ENCODE results near the gene ARSJ.
"Not testable (repeated sequence)": the region's sequence is repeated elsewhere in the genome, so short reads cannot be mapped to it uniquely, and the experiment has no call there.

The ARSJ gene

DNA sequence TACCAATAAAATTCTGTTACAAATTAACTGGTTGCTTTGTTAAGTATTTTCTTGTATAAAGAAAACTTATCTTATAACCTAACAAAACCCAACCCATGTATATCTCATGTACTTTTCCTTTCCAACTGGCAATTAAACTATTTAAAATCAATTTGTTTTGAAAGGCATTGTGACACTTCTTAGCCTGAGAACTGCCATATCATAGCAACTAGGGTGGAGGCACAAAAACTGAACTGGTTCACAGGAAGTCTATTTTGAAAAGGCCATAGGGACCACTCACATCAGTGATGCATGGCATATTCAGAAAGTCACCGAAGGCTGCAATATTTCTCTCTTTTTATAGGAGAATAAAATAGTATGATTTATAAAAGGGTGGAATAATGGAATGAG is 40.5 kb upstream of the ARSJ start:
- in situ Hi-C loops (cut with HindIII; ENCODE audit: low sequenced_read_pairs) = no loop called here
- TF ChIP-seq, protein P1, sequence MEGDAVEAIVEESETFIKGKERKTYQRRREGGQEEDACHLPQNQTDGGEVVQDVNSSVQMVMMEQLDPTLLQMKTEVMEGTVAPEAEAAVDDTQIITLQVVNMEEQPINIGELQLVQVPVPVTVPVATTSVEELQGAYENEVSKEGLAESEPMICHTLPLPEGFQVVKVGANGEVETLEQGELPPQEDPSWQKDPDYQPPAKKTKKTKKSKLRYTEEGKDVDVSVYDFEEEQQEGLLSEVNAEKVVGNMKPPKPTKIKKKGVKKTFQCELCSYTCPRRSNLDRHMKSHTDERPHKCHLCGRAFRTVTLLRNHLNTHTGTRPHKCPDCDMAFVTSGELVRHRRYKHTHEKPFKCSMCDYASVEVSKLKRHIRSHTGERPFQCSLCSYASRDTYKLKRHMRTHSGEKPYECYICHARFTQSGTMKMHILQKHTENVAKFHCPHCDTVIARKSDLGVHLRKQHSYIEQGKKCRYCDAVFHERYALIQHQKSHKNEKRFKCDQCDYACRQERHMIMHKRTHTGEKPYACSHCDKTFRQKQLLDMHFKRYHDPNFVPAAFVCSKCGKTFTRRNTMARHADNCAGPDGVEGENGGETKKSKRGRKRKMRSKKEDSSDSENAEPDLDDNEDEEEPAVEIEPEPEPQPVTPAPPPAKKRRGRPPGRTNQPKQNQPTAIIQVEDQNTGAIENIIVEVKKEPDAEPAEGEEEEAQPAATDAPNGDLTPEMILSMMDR (IDR thresholded peaks at IDR 0.05; ENCODE audit: low read depth, low read length) = no peak
- no peak for DNase-seq (ENCODE audit: low read depth, low spot score)
- H3K4me3 ChIP-seq (ENCODE audit: low read depth, low read length) = no peak overlapping the region

DNA sequence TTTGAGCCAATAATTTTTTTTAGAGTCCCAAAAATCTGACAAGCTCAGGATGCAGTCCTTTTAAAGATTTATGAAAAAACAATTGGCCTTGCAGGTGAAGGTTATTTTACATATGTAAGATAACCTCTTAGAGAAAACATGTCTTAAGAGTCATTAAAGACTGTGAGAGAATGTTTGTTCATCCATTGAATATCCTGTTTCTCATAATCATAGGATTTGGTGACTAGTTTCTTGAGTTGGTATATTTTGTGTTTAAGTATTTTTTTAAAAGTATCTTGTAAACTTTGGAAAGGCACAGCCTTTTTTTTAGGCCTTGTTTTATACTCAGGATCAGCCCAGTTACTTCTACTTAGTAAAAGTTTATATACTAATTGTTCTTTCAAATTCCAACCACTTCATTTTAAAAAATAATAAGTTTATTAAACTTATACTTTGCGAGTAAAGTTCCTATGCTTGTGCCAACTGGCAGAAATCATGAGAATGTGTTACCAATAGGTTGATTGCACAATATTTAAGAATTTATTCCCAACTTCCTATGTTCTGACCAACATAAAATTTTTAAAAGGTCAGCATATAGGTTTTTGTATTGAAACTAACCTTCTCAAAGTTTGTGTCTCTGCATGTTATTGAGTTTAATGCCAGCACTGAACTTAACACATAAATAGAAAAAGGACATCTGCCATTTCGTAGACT is 40.0 kb upstream of the ARSJ start:
- DNase-seq (ENCODE audit: low read depth, low spot score) = no peak
- in situ Hi-C loops (cut with HindIII; ENCODE audit: low sequenced_read_pairs) = no loop called here
- TF ChIP-seq, protein P1 (IDR thresholded peaks at IDR 0.05; ENCODE audit: low read depth, low read length) = no peak
- no peak overlapping the region for H3K4me3 ChIP-seq (ENCODE audit: low read depth, low read length)

DNA sequence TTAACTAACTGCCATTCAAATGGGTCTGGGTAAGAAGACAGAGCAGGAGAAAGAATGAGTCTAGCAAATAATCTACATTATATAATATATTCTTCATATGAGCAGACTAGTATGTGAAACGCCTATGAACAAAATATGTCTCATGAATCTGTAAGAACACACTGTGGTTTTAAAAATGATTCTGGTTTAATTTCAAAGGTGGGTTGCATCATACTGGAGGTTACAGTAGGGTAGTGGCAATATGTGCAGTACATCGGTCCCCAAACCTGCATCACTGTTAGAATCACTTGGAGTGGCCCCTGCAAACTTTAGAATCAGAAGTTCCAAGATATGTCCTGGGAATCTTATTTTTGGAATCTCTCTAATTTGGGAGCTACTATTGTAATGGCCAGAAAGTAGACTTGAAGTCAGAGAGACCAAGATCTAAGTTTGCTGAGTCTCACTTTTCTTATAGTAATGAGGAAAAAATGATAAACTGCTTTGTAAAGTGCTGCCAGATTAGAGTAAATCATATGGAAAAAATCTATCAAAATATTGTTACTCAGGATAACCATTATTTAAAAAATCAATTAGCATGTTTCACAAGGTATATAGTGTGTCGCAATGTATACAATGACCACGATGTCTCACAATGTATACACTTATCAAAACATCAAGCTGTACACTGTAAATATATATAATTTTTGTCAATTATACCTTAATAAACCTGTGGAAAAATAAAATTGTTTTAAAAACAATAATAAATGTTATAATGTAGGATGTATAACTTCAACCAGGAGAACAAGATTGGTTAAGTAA is 37.9 kb upstream of the ARSJ start:
- in situ Hi-C loops (cut with HindIII; ENCODE audit: low sequenced_read_pairs) = no loop called here
- DNase-seq (ENCODE audit: low read depth, low spot score) = no peak
- TF ChIP-seq, protein P1 (IDR thresholded peaks at IDR 0.05; ENCODE audit: low read depth, low read length) = no peak
- no peak overlapping the region for H3K4me3 ChIP-seq (ENCODE audit: low read depth, low read length)

GRCh38 chr4:114015444-114015899 is 36.0 kb upstream of the ARSJ start:
- TF ChIP-seq, protein P1 (IDR thresholded peaks at IDR 0.05; ENCODE audit: low read depth, low read length) = no peak
- in situ Hi-C loops (cut with HindIII; ENCODE audit: low sequenced_read_pairs) = no loop called here
- peak; percentile 100 for DNase-seq (ENCODE audit: low read depth, low spot score)

DNA sequence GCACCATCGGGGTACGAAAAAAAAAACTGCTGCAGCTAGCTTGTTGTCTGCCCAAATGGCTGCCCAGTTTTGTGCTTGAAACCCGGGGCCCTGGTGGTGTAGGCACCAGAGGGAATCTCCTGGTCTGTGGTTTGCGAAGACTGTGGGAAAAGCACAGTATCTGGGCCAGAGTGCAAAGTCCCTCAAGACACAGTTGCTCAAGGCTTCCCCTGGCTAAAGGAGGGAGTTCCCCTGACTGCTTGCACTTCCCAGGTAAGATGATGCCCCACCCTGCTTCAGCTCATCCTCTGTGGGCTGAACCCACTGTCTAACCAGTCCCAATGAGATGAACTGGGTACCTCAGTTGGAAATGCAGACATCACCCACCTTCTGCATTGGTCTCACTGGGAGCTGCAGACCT is 33.8 kb upstream of the ARSJ start:
- DNase-seq (ENCODE audit: low read depth, low spot score); H3K4me3 ChIP-seq (ENCODE audit: low read depth, low read length); in situ Hi-C loops (cut with HindIII; ENCODE audit: low sequenced_read_pairs): not testable (repeated sequence)

More at GRCh38 chr4:114015444-114015899, 36.0 kb upstream of the ARSJ start:
- H3K4me3 ChIP-seq (ENCODE audit: low read depth, low read length) = no peak overlapping the region

GRCh38 chr4:114012749-114013148 is 33.3 kb upstream of the ARSJ start:
- H3K4me3 ChIP-seq (ENCODE audit: low read depth, low read length) = no peak overlapping the region
- in situ Hi-C loops (cut with HindIII; ENCODE audit: low sequenced_read_pairs) = no loop called here
- no peak for DNase-seq (ENCODE audit: low read depth, low spot score)
- TF ChIP-seq, protein P1 (IDR thresholded peaks at IDR 0.05; ENCODE audit: low read depth, low read length) = no peak
